ENCODE results near the gene MYBPC2.
A peak's percentile ranks its signal among the peaks of the same experiment; 100 is the strongest.

Gene MYBPC2

DNA sequence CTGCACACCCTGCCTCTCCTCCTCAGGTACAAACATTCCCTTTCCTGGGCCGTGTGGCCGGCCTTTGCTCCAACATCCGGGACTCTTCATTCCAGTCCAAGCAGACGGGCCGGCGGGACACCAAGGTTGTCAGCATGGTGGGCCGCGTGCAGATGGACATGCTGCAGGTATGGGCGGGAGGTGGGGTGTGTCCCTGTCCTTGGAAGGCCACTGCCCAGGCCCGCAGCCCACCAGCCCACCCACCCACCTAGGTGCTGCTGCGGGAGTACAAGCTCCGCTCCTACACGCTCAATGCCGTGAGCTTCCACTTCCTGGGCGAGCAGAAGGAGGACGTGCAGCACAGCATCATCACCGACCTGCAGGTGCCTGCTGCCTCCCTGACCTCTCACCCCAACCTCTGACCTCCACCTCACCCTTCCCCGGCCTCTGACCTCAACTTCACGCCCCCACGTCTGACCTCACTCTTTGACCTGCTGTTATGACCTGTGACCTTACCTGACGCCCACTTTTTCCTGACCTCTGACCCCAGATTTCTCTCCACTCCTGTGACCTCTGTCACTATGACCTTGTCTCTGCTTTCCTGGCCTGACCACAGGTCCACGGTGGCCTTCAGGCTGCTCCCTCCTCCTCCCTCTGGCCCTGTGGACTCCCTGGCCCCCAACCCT, 26.4 kb upstream of the MYBPC2 start:
- no peak overlapping the region for H3K4me3 ChIP-seq (ENCODE audit: low read length)
- no peak for DNase-seq (ENCODE audit: low read depth, low spot score)

DNA sequence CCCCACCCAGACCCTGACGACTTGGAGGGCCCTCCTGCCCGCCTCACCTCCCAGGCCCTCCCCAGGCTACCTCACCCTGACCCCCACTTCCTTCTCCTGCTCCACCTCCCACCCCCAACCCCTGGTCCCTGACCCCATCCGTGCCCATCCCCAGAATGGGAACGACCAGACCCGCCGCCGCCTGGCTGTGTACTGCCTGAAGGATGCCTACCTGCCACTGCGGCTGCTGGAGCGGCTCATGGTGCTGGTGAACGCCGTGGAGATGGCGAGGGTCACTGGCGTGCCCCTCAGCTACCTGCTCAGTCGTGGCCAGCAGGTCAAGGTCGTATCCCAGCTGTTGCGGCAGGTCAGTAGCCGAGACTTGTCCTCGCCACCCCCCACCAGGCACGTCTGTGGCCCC, 25.9 kb upstream of the MYBPC2 start:
- no peak for DNase-seq (ENCODE audit: low read depth, low spot score)
- no peak overlapping the region for H3K4me3 ChIP-seq (ENCODE audit: low read length)

DNA sequence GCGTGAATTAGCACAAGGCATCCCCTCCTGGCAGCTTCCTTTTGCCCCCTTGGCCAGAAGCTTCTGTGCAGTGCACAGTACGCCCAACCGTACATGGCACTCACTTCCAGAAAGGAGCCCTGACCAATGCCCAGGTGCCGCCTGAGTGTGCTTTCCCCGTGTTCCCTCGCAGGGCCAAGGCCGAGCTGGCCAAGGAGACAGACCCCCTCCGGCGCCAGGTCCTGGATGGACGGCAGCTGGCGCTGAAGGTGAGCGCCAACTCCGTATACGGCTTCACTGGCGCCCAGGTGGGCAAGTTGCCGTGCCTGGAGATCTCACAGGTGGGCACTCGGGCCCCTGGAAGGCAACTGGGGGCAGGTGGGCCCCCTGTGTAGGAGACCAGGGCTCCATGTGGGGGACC, 23.3 kb upstream of the MYBPC2 start:
- no peak overlapping the region for H3K4me3 ChIP-seq (ENCODE audit: low read length)
- no peak for DNase-seq (ENCODE audit: low read depth, low spot score)

DNA sequence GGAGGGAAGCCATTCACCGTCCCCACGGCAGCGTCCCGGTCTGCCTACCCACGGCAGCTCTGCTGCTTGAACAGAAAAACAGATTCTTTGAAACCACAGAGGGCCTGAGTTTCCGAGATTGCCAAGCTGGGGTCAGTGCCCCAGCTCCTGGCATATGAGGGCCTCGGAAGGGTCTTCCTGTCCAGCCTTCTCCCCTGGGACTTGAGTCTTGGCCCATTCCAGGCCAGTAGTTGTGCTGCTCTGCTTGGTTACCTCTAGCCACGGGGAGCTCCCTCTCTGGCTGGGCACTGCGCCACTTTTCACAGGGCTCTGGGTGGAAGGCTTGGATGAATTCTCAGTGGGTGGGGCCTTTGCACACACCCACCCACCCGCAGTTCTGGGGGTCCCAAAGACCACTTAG, 22.6 kb upstream of the MYBPC2 start:
- no peak for DNase-seq (ENCODE audit: low read depth, low spot score)
- H3K4me3 ChIP-seq (ENCODE audit: low read length): no peak overlapping the region

DNA sequence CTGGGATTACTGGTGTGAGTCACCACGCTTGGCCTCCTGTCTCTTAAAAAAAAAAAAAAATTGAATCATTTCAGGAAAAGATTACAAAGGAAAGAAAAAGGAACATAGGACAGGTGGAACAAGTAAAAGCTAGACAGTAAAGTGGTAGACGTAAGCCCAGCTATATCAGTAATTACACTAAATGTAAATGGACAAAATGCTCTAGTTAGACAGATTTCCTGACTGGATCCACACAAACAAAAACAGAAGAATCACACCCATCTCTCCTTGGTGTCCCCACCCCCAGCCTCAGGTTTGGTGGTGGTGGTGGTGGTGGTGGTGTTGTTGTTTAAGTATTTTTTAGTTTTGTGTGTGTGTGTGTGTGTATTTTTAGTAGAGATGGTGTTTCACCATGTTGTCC, 20.3 kb upstream of the MYBPC2 start:
- no peak for DNase-seq (ENCODE audit: low read depth, low spot score)
- no peak overlapping the region for H3K4me3 ChIP-seq (ENCODE audit: low read length)

DNA sequence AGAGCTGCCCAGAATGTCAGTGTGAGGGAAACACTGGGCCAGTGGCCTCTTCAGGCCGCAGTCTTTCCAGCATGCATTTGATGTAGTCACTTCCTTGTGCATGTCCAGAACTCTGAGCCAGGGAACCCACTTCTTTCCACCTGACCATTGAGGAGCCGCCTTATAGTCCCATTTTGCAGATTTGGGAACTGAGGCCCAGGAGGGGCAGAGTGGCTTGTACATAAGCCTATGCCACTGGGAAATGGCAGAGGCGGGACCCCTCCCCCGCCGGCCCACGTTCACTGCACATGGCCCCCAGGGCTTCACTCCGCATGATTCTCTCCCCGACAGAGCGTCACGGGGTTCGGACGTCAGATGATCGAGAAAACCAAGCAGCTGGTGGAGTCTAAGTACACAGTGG, 19.6 kb upstream of the MYBPC2 start:
- no peak for DNase-seq (ENCODE audit: low read depth, low spot score)
- H3K4me3 ChIP-seq (ENCODE audit: low read length): no peak overlapping the region

DNA sequence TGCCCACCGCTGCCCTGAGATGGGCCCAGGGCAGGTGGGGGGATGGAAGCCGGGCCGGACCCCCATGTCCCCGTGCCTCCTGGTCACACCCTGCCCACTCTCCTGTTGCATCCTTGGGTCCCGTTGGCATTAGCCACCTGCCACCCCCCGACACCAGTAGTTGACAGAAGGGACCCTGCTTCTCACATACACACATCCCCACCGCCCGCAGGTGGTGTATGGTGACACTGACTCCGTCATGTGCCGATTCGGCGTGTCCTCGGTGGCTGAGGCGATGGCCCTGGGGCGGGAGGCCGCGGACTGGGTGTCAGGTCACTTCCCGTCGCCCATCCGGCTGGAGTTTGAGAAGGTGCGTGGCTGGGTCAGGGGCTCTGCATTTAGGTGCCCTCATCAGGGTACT, 19.2 kb upstream of the MYBPC2 start:
- DNase-seq (ENCODE audit: low read depth, low spot score): no peak
- H3K4me3 ChIP-seq (ENCODE audit: low read length): no peak overlapping the region

DNA sequence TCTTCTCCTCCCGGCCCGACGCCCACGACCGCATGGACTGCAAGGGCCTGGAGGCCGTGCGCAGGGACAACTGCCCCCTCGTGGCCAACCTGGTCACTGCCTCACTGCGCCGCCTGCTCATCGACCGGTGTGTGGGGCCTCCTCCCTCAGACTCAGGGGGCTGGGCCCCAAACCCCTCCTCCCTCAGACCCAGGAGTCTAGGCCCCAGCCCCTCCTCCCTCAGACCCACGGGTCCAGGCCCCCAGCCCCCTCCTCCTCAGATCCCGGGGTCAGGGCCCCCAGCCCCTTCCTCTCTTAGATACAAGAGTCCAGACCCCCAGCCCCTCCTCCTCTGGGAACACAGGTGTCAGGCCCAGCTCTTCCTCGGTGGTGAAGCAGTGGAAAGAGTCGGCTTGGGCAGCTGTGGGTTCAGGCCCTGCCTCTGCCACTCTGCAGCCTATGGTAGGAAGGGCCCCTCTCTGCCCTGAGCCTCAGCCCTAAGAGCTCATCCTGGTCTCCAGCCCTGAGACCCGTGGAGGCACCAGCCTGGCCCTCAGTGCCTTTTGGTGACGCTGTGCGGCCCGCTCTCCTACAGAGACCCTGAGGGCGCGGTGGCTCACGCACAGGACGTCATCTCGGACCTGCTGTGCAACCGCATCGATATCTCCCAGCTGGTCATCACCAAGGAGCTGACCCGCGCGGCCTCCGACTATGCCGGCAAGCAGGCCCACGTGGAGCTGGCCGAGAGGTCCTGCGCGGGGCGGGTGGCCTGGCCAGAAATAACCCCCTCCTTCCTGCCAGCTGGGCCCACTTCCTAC, 17.6 kb upstream of the MYBPC2 start:
- no peak overlapping the region for H3K4me3 ChIP-seq (ENCODE audit: low read length)
- DNase-seq (ENCODE audit: low read depth, low spot score): peak; percentile 25

DNA sequence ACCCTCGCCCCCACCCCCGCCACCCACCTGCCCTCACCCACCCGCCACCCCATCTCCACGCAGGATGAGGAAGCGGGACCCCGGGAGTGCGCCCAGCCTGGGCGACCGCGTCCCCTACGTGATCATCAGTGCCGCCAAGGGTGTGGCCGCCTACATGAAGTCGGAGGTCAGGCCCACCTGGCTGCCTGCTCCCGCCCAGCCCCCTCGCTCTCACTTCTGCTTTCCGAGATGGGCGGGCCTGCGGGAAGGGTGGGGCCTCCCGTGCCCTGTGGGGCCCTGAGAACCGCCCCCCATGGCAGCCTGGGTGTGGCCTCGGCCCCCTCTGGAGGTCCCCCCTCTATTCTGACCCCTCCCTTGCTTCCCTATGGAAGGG, 17.0 kb upstream of the MYBPC2 start:
- no peak overlapping the region for H3K4me3 ChIP-seq (ENCODE audit: low read length)
- no peak for DNase-seq (ENCODE audit: low read depth, low spot score)

DNA sequence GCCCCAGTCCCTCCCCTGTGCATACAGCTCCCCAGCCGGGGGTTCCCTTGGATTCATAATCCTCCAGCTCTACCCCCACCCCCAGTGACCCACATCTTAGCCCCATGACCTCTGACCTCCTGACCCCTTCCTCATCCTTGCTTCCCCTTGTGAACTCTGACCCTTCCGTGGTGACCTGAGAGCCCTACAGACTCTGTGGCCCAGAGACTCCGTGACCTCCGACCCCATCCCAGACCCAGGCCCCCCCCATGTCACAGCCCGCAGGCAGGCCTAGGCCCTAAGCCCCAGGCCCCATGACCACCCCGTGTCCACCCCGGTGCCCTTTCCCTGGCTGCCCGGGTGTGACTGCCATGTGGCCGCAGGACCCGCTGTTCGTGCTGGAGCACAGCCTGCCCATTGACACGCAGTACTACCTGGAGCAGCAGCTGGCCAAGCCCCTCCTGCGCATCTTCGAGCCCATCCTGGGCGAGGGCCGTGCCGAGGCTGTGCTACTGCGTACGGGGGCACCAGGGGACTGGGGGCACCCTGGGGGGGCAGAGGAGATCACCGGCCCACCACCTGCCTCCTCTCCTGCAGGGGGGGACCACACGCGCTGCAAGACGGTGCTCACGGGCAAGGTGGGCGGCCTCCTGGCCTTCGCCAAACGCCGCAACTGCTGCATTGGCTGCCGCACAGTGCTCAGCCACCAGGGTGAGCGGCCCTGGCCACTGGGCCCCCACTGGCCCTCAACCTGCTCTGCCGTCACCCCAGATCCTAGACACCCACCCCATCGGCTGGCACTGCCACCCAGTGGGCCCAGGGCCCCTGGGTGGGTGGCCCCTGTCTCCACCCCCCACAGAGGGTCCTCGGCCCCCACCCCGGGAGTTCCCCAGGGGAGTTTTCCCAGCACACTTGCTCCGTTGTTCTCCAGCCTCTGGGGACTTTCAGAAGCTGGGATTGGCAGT, 16.4 kb upstream of the MYBPC2 start:
- H3K4me3 ChIP-seq (ENCODE audit: low read length): no peak overlapping the region

DNA sequence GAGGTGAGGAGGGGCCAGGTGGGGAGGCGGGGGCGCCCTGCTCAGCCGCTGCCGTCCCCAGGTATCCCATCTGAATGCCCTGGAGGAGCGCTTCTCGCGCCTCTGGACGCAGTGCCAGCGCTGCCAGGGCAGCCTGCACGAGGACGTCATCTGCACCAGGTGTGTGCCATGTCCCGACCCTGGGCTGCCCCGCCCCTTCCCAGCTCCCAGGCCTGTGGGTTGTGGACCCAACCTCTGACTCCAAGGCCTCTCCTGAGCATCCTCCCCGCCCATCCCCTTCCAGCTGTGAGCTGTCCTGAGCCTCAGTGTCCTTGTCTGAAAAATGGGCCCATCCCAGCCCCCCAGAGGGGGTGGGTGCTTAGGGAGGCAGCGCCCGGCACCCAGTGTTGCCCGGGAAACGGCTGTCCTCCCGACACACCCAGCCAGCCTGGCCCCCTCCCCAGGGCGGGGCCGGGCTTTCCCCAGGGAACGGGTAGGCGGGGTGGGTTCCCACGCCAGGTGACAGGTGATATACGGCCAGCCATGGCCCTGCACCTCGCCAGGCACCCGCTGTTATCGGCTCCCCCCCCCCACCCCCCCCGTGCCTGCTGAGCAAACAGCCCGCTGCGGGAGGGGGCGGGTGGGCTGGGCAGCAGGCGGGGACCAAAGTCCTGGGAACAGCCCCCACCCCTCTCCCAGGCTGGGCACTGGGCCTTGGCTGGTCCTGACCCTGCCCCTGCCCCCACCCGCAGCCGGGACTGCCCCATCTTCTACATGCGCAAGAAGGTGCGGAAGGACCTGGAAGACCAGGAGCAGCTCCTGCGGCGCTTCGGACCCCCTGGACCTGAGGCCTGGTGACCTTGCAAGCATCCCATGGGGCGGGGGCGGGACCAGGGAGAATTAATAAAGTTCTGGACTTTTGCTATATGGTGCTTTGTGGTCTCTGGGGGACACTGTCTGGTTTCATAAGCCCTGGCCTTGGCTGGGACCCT, 15.3 kb upstream of the MYBPC2 start:
- no peak for DNase-seq (ENCODE audit: low read depth, low spot score)
- no peak overlapping the region for H3K4me3 ChIP-seq (ENCODE audit: low read length)

More for the DNA sequence above, 16.4 kb upstream of the MYBPC2 start:
- no peak for DNase-seq (ENCODE audit: low read depth, low spot score)

DNA sequence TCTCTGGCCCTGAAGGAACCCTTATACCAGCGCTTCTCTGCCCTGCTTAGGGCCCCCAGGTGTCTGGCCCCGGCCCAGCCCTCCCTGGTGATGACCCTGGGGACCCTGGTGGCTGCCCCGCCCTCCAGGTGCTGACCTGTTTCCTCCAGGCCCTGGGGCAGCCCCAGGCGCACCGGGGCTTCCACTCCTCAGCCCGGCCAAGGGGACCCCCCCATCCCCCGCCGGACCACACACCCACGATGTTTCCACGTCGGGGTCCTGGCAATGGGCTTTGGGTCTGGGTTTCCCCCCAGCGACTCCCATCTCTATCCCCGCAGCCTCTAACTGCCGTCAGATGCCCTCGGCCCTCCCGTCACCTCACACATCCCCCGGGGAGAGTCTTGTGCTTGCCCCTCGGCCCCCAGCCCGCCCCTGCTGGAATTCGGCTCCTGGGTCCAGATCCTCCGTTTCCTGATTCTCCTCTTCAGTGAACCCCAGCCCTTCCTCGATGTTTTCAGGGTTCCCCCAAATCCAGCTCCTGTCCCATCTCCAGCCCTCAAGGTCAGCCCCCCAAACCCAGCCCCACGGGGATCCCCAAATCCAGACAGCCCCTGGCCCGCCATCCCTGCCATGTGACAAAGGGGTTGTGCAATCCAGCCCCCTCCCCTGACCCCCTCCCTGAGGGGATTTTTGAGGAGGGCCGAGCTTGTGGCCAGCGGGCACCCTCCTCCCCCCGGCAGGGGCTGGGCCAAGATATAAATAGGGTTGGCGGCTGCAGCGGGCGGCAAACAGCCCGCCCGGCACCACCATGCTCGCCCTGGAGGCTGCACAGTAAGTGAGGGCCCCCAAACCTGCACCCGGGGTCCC, 14.3 kb upstream of the MYBPC2 start, which contains the start of gene SPIB:
Gene SPIB (plus strand): TSS at position 763 of the 846 bp plus-strand sequence. CDS start 25 bp downstream, at position 788.
- no peak for DNase-seq (ENCODE audit: low read depth, low spot score)
- H3K4me3 ChIP-seq (ENCODE audit: low read length): no peak within 1 kb of the TSS

DNA sequence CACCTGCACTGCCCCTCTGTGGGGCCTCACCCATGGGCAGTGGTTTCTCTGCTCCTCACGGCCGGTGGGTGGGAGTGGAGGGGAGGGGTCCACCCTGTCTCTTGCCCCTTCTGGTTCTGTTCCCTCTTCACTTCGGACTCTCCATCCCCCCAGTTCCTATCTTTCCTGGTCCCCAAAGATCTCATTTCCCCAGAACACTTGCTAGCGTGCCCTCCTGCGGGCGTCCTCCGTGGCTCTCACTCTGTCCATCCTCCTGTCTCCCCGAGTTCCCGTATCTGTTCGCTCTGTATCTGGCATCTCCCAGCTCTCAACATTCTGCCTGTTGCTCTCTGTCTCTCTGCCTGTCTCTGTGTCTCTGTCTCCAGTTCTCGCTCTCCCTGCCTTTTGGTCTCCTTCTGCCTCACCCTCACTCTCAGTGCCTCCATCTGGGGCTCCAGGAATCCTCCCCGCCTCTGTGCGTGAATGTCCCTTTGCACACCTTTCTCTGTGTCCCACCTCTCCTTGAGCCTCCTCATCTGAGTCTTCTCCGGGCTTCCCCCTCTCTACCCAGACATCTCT, 13.6 kb upstream of the MYBPC2 start:
- no peak overlapping the region for H3K4me3 ChIP-seq (ENCODE audit: low read length)

DNA sequence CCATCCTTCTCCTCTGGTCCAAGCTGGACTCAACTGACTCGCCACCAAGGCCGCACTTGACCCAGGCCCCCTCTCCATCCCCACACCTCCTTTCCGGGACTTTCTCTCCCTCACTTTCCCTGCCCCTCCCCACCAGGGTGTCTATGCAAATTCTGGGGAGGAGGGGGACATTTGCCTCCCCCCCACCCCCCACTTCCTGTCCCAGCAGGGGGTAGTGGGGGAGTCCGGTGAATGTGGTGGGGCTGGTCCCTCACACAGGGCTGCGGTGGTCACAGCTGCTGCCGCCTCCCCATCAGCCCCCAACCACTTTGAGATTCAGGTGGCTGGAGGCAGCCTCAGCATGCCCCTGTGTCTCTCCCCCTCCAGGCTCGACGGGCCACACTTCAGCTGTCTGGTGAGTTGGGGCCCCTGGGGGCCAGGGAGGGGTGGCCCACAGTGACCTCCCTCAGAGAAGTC, 13.1 kb upstream of the MYBPC2 start:
- DNase-seq (ENCODE audit: low read depth, low spot score): no peak
- H3K4me3 ChIP-seq (ENCODE audit: low read length): no peak overlapping the region

More for the DNA sequence above, 13.6 kb upstream of the MYBPC2 start:
- no peak for DNase-seq (ENCODE audit: low read depth, low spot score)

DNA sequence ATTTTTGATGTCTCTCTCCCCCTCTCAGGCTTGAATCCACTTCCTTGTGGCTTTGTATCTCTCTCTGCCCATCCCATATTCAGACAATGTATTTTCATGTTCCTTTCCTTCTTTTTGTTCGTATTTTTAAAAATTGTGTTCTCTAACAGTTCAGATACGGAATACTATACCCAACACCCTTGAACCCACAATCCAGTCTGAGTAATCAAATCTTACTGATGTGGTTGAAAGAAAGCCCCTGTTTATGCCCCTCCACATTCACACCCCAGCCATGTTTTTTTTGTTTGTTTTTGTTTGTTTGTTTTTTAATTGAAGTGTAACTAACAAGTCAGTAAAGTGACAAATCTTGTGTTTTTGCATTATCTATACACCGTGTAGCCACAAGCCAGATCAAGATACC, 12.6 kb upstream of the MYBPC2 start:
- H3K4me3 ChIP-seq (ENCODE audit: low read length): no peak overlapping the region
- DNase-seq (ENCODE audit: low read depth, low spot score): no peak

DNA sequence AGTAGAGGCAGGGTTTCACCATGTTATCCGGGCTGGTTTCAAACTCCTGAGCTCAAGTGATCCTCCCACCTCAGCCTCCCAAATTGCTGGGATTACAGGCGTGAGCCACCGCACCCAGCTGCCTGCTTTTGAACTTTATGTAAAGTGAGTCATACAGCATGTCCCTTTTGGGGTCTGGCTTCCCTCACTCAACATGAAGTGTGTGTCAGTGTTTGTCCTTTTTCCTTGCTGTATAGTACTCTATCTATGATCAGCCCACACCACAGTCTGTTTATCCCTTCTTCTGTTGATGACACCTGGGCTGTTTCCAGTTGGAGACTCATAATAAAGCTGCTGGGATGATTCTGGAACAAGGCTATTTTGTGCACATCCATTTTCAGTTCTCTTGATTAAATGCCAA, 11.9 kb upstream of the MYBPC2 start:
- DNase-seq (ENCODE audit: low read depth, low spot score): no peak
- no peak overlapping the region for H3K4me3 ChIP-seq (ENCODE audit: low read length)

Data from Jurkat, Clone E6-1 (cell line).